ENCODE data around the gene CPT1B. TPM values are rescaled to one million over a fixed set of nuclear protein-coding genes. Genes with fewer than 3 reads are reported as not detected.
"Not testable (repeated sequence)": the region's sequence is repeated elsewhere in the genome, so short reads cannot be mapped to it uniquely, and the experiment has no call there.

CPT1B gene
- polyA plus RNA-seq, 1 donor from 2014 or later: 72.4 TPM

DNA sequence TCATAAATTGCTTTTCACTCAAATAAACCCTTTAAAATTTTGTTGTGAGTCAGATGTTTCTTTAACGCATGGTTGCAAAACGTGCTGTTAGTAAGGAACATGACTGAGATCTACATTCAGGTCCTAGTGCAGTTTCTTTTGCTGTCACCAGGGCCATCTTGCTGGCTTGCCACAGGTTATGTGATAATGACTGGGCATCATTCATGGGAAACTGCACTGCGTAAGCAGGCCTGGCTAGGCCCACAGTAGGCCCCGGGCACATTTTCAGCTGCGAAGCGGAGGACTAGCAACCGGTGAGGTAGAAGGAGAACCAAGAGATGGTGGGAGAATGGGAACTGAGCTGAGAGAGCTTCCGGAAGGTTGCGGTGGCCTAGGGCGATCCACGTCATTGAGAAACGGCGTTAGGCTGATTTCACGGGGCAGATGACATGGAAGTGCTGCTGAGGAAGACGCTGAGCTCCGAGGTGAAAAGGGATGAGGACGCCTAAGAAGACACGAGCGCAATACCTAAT, 35.8 kb downstream of the CPT1B start:
- TF ChIP-seq TAF1 (IDR thresholded peaks at IDR 0.05; ENCODE audit: low read depth): no peak
- TF ChIP-seq RAD21 (conservative IDR thresholded peaks at IDR 0.05): no peak
- TF ChIP-seq MXI1 (conservative IDR thresholded peaks at IDR 0.05; ENCODE audit: poor library complexity, severe bottlenecking): no peak
- TF ChIP-seq EP300 (conservative IDR thresholded peaks at IDR 0.05; ENCODE audit: poor library complexity, severe bottlenecking): no peak
- TF ChIP-seq SMC3 (conservative IDR thresholded peaks at IDR 0.05; ENCODE audit: poor library complexity): no peak
- TF ChIP-seq, protein P1, sequence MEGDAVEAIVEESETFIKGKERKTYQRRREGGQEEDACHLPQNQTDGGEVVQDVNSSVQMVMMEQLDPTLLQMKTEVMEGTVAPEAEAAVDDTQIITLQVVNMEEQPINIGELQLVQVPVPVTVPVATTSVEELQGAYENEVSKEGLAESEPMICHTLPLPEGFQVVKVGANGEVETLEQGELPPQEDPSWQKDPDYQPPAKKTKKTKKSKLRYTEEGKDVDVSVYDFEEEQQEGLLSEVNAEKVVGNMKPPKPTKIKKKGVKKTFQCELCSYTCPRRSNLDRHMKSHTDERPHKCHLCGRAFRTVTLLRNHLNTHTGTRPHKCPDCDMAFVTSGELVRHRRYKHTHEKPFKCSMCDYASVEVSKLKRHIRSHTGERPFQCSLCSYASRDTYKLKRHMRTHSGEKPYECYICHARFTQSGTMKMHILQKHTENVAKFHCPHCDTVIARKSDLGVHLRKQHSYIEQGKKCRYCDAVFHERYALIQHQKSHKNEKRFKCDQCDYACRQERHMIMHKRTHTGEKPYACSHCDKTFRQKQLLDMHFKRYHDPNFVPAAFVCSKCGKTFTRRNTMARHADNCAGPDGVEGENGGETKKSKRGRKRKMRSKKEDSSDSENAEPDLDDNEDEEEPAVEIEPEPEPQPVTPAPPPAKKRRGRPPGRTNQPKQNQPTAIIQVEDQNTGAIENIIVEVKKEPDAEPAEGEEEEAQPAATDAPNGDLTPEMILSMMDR (IDR thresholded peaks at IDR 0.05; ENCODE audit: poor library complexity, severe bottlenecking): no peak
- TF ChIP-seq, protein P2, sequence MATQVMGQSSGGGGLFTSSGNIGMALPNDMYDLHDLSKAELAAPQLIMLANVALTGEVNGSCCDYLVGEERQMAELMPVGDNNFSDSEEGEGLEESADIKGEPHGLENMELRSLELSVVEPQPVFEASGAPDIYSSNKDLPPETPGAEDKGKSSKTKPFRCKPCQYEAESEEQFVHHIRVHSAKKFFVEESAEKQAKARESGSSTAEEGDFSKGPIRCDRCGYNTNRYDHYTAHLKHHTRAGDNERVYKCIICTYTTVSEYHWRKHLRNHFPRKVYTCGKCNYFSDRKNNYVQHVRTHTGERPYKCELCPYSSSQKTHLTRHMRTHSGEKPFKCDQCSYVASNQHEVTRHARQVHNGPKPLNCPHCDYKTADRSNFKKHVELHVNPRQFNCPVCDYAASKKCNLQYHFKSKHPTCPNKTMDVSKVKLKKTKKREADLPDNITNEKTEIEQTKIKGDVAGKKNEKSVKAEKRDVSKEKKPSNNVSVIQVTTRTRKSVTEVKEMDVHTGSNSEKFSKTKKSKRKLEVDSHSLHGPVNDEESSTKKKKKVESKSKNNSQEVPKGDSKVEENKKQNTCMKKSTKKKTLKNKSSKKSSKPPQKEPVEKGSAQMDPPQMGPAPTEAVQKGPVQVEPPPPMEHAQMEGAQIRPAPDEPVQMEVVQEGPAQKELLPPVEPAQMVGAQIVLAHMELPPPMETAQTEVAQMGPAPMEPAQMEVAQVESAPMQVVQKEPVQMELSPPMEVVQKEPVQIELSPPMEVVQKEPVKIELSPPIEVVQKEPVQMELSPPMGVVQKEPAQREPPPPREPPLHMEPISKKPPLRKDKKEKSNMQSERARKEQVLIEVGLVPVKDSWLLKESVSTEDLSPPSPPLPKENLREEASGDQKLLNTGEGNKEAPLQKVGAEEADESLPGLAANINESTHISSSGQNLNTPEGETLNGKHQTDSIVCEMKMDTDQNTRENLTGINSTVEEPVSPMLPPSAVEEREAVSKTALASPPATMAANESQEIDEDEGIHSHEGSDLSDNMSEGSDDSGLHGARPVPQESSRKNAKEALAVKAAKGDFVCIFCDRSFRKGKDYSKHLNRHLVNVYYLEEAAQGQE (IDR thresholded peaks at IDR 0.05; ENCODE audit: borderline replicate concordance): no peak
- TF ChIP-seq EZH2 (IDR thresholded peaks at IDR 0.05; ENCODE audit: borderline replicate concordance, insufficient read depth, low read length, poor library complexity, severe bottlenecking): no peak
- no peak for TF ChIP-seq POLR2AphosphoS5 (IDR thresholded peaks at IDR 0.05)
- Histone ChIP-seq H3K4me2 (ENCODE audit: low read length) (no peak overlapping the region), H3K79me2 (replicated peaks; ENCODE audit: insufficient read depth, low read length) (no peaks in the 10 kb centered on the region), H3K27me3 (ENCODE audit: insufficient read depth, low read depth, low read length) (peaks cover 13% of the 10 kb centered on the region), H3K9ac (ENCODE audit: low read length) (no peak overlapping the region), H3K4me3 (ENCODE audit: low read length) (no peak overlapping the region), H3K27ac (ENCODE audit: low read length) (no peak overlapping the region), H3K36me3 (ENCODE audit: insufficient read depth, low read length) (no peaks in the 10 kb centered on the region), H3K9me2 (ENCODE audit: insufficient read depth, low read length) (no peaks in the 10 kb centered on the region), H2AFZ (ENCODE audit: low read depth, low read length) (no peak overlapping the region), H3K9me3 (ENCODE audit: low read length) (no peaks in the 10 kb centered on the region), H4K20me1 (ENCODE audit: insufficient read depth) (no peaks in the 10 kb centered on the region), H3F3A (ENCODE audit: insufficient read depth, low read length, poor library complexity, severe bottlenecking) (no peaks in the 10 kb centered on the region)

DNA sequence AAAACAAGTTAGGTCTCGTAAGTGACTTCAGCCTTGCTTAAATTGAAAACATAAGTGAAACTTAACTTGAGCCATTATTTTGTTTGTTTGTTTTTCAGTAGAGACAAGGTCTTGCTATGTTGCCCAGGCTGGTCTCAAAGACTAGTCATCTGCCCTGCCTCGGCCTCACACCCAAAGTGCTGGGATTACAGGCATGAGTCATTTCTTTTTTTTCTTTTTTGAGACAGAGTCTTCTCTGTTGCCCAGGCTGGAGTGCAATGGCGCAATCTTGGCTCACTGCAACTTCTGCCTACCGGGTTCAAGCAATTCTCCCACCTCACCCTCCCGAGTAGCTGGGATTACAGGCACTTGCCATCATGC, 36.6 kb downstream of the CPT1B start:
- not testable (repeated sequence) for H4K20me1 ChIP-seq (ENCODE audit: insufficient read depth); H3K36me3 ChIP-seq (ENCODE audit: insufficient read depth, low read length); H3K9ac ChIP-seq (ENCODE audit: low read length); H3F3A ChIP-seq (ENCODE audit: insufficient read depth, low read length, poor library complexity, severe bottlenecking); H3K4me3 ChIP-seq (ENCODE audit: low read length); H3K9me3 ChIP-seq (ENCODE audit: low read length); H3K79me2 ChIP-seq (replicated peaks; ENCODE audit: insufficient read depth, low read length); H3K27ac ChIP-seq (ENCODE audit: low read length); H2AFZ ChIP-seq (ENCODE audit: low read depth, low read length); H3K9me2 ChIP-seq (ENCODE audit: insufficient read depth, low read length); H3K4me2 ChIP-seq (ENCODE audit: low read length)
- H3K27me3 ChIP-seq (ENCODE audit: insufficient read depth, low read depth, low read length): peaks cover 13% of the 10 kb centered on the region

DNA sequence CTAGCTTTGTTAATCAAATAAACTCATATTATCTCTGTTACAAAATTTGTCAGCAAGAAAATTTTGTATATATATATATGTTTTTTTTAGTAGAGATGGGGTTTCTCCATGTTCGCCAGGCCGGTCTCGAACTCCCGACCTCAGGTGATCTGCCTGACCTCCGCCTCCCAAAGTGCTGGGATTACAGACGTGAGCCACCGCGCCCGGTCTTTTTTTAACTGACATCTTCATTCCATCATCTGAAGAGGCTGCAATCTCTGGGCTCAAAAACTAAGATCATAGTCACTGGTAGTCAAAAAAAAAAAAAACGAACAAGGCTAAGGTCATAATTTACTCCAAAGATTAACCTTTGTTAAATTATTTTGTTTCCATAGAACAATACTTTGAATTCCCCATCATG, 37.8 kb downstream of the CPT1B start:
- no peaks in the 10 kb centered on the region for H3F3A ChIP-seq (ENCODE audit: insufficient read depth, low read length, poor library complexity, severe bottlenecking)
- peaks cover 13% of the 10 kb centered on the region for H3K27me3 ChIP-seq (ENCODE audit: insufficient read depth, low read depth, low read length)
- no peaks in the 10 kb centered on the region for H3K36me3 ChIP-seq (ENCODE audit: insufficient read depth, low read length)
- H4K20me1 ChIP-seq (ENCODE audit: insufficient read depth): no peaks in the 10 kb centered on the region
- no peak overlapping the region for H3K4me3 ChIP-seq (ENCODE audit: low read length)
- no peaks in the 10 kb centered on the region for H3K79me2 ChIP-seq (replicated peaks; ENCODE audit: insufficient read depth, low read length)
- TF ChIP-seq, protein P2 (IDR thresholded peaks at IDR 0.05; ENCODE audit: borderline replicate concordance): no peak
- TF ChIP-seq EZH2 (IDR thresholded peaks at IDR 0.05; ENCODE audit: borderline replicate concordance, insufficient read depth, low read length, poor library complexity, severe bottlenecking) (no peak), POLR2AphosphoS5 (IDR thresholded peaks at IDR 0.05) (no peak), TAF1 (IDR thresholded peaks at IDR 0.05; ENCODE audit: low read depth) (no peak), EP300 (conservative IDR thresholded peaks at IDR 0.05; ENCODE audit: poor library complexity, severe bottlenecking) (no peak), SMC3 (conservative IDR thresholded peaks at IDR 0.05; ENCODE audit: poor library complexity) (no peak), MXI1 (conservative IDR thresholded peaks at IDR 0.05; ENCODE audit: poor library complexity, severe bottlenecking) (no peak), RAD21 (conservative IDR thresholded peaks at IDR 0.05) (no peak)
- TF ChIP-seq, protein P1 (IDR thresholded peaks at IDR 0.05; ENCODE audit: poor library complexity, severe bottlenecking): no peak
- H3K9me3 ChIP-seq (ENCODE audit: low read length): no peaks in the 10 kb centered on the region
- H3K27ac ChIP-seq (ENCODE audit: low read length): no peak overlapping the region
- H2AFZ ChIP-seq (ENCODE audit: low read depth, low read length): no peak overlapping the region
- no peak overlapping the region for H3K9ac ChIP-seq (ENCODE audit: low read length)
- H3K4me2 ChIP-seq (ENCODE audit: low read length): no peak overlapping the region
- H3K9me2 ChIP-seq (ENCODE audit: insufficient read depth, low read length): no peaks in the 10 kb centered on the region

Measured in neural cell (in vitro differentiated cells).